Ascending aorta (tissue), 2 donors: ENCODE measurements around the gene ZNF429. TPM values are rescaled to one million over a fixed set of nuclear protein-coding genes. Genes with fewer than 3 reads are reported as not detected.
"Not testable (repeated sequence)": the region's sequence is repeated elsewhere in the genome, so short reads cannot be mapped to it uniquely, and the experiment has no call there.

ENCODE experiments used
- DNase-seq, 2 donors: peaks; one replicate each; pipeline ENCODE4 v3.0.0-alpha.2; 2019; ENCODE audit warnings: low spot score in 2 of 2
- H3K27ac ChIP-seq, 2 donors: fragments of 200-600 bp; sonication (generic); one replicate each; pipeline ENCODE4 v1.5.1; 2016 to 2017; ENCODE audit warnings: mild to moderate bottlenecking in 1 of 2
- H3K27me3 ChIP-seq: fragments of 200-600 bp; sonication (generic); one replicate; pipeline ENCODE4 v1.5.1; 2017
- H3K36me3 ChIP-seq, 2 donors: fragments of 200-600 bp; sonication (generic); one replicate each; pipeline ENCODE4 v1.5.1; 2016
- H3K4me1 ChIP-seq, 2 donors: fragments of 200-600 bp; sonication (generic); one replicate each; pipeline ENCODE4 v1.5.1; 2016 to 2017; ENCODE audit warnings: mild to moderate bottlenecking in 1 of 2
- H3K4me3 ChIP-seq, 2 donors: fragments of 200-600 bp; sonication (generic); one replicate each; pipeline ENCODE4 v1.5.1; 2016 to 2017; ENCODE audit warnings: mild to moderate bottlenecking in 1 of 2
- H3K9me3 ChIP-seq, 2 donors: fragments of 200-600 bp; sonication (generic); one replicate each; pipeline ENCODE4 v1.5.1; 2016
- intact Hi-C: fragments of 100-400 bp; cut with DNase I; formaldehyde crosslinking; loops from one replicate; pipeline ENCODE4 v1.15.1; 2023
- total RNA-seq: library from RNA; depleted of rRNA; stranded (reverse); fragments of >200 nt; gene quantifications from one replicate; pipeline ENCODE4 v1.1.0, GENCODE V29; 2016
- TF ChIP-seq, protein P1 (sequence below), 3 experiments: fragments of 200-600 bp in 2 of 3; fragments of 450-650 bp in 1 of 3; sonication (generic) in 2 of 3; IDR thresholded peaks; one replicate each; pipeline ENCODE4 v1.5.1; 2016 to 2019; ENCODE audit warnings: antibody characterized with exemption in 3 of 3, mild to moderate bottlenecking in 1 of 3, moderate library complexity in 1 of 3

The ZNF429 gene
- total RNA-seq, 1 donor from 2014 or later = 1.9 TPM

DNA sequence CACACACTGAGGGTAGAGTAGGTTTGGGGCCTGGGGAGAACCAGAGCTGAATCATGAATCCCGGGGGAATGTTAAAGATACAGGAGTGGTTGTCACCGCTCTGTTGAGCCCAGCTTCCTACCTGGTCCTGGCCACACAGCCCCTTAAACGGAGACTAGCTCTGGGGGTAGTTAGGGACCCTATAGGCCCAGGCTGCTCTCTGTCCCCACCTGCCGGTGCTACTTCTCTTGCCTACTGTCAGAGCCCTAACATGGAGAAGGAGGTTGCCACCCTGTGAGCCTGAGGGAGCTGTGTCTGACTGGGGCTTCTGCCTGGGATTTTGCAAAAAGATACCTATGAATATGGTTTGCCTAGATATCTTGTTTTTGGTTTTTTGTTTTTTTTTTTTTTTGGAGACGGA is 36.6 kb upstream of the ZNF429 start:
- intact Hi-C loops = no loop called here
- H3K4me1 ChIP-seq = no peaks in the 10 kb centered on the region
- no peak overlapping the region for H3K4me3 ChIP-seq
- no peaks in the 10 kb centered on the region for H3K27me3 ChIP-seq
- no peaks in the 10 kb centered on the region for H3K36me3 ChIP-seq
- no peaks in the 10 kb centered on the region for H3K9me3 ChIP-seq
- TF ChIP-seq, protein P1, sequence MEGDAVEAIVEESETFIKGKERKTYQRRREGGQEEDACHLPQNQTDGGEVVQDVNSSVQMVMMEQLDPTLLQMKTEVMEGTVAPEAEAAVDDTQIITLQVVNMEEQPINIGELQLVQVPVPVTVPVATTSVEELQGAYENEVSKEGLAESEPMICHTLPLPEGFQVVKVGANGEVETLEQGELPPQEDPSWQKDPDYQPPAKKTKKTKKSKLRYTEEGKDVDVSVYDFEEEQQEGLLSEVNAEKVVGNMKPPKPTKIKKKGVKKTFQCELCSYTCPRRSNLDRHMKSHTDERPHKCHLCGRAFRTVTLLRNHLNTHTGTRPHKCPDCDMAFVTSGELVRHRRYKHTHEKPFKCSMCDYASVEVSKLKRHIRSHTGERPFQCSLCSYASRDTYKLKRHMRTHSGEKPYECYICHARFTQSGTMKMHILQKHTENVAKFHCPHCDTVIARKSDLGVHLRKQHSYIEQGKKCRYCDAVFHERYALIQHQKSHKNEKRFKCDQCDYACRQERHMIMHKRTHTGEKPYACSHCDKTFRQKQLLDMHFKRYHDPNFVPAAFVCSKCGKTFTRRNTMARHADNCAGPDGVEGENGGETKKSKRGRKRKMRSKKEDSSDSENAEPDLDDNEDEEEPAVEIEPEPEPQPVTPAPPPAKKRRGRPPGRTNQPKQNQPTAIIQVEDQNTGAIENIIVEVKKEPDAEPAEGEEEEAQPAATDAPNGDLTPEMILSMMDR (IDR thresholded peaks at IDR 0.05) = no peak
- no peak overlapping the region for H3K27ac ChIP-seq
- no peak for DNase-seq

- Histone ChIP-seq H3K36me3 (no peaks in the 10 kb centered on the region), H3K27ac (no peak overlapping the region), H3K9me3 (no peaks in the 10 kb centered on the region), H3K4me3 (no peak overlapping the region), H3K4me1 (peaks cover 0 to 4% of the 10 kb centered on the region in 2 donors), H3K27me3 (no peaks in the 10 kb centered on the region)
- TF ChIP-seq, protein P1 (IDR thresholded peaks at IDR 0.05) = no peak
- no peak for DNase-seq
- intact Hi-C loops = no loop called here
Observed at GRCh38 chr19:21472507-21472906, 32.9 kb upstream of the ZNF429 start.

GRCh38 chr19:21474671-21475181 is 30.7 kb upstream of the ZNF429 start:
- no peaks in the 10 kb centered on the region for H3K36me3 ChIP-seq
- intact Hi-C loops = no loop called here
- H3K4me1 ChIP-seq = peaks cover 0 to 4% of the 10 kb centered on the region in 2 donors
- H3K27ac ChIP-seq = no peak overlapping the region
- H3K4me3 ChIP-seq = peak overlapping the region; percentile 48 to 71
- TF ChIP-seq, protein P1 (IDR thresholded peaks at IDR 0.05) = no peak
- DNase-seq = peak; percentile 25 to 84
- H3K9me3 ChIP-seq = no peaks in the 10 kb centered on the region
- no peaks in the 10 kb centered on the region for H3K27me3 ChIP-seq

DNA sequence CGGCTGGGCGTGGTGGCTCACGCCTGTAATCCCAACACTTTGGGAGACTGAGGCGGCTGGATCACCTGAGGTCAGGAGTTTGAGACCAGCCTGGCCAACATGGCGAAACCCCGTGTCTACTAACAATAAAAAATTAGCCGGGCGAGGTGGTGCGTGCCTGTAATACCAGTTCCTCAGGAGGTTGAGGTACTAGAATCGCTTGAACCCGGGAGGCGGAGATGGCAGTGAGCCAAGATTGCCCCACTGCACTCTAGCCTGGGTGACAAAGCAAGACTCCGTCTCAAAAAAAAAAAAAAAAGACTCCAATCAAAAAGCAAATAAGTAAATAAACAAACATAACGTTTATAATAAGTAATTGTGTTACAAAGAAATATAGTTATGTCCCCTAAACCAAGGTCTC is 23.0 kb upstream of the ZNF429 start:
- not testable (repeated sequence) for H3K4me1 ChIP-seq, H3K36me3 ChIP-seq, H3K27me3 ChIP-seq, H3K4me3 ChIP-seq, DNase-seq, H3K9me3 ChIP-seq
- intact Hi-C loops = loop anchor here (5.0 kb wide), 3 partner anchors 45 to 280 kb away; no protein-coding TSS in a partner anchor
- H3K27ac ChIP-seq = peak overlapping the region in 1 of 2 donors; percentile 65

DNA sequence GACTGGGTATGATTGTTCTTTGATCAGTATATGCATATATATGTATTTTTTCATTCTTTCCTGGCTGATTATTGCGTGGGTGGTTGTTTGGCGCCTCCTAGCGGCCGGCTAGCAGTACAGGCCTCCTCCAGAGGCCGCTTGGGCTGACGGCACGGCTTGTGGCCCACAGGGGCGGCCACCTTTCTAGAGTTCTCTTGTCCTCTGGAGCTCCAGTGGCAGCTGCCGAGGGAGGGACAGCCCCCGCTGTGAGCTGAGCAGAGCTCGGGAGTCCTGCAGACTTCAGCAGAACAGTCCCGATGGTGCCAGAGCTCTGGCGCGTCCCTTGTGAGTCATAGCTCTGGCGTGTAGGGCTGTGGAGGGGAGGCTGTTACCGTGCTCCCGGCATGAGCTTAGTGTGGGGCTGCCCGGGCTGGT is 22.5 kb upstream of the ZNF429 start:
- Histone ChIP-seq H3K27ac (peak overlapping the region; percentile 30 to 65), H3K4me3 (peak overlapping the region in 1 of 2 donors; percentile 25), H3K27me3 (no peaks in the 10 kb centered on the region), H3K36me3 (no peaks in the 10 kb centered on the region), H3K4me1 (no peaks in the 10 kb centered on the region), H3K9me3 (no peaks in the 10 kb centered on the region)
- TF ChIP-seq, protein P1 (IDR thresholded peaks at IDR 0.05) = peak; percentile 76 to 89 (median 89)
- peak; percentile 26 to 88 for DNase-seq
- intact Hi-C loops = loop anchor here (5.0 kb wide), 3 partner anchors 46 to 281 kb away; no protein-coding TSS in a partner anchor

- peak overlapping the region; percentile 30 to 65 for H3K27ac ChIP-seq
- H3K9me3 ChIP-seq = no peaks in the 10 kb centered on the region
- H3K36me3 ChIP-seq = no peaks in the 10 kb centered on the region
- H3K27me3 ChIP-seq = no peaks in the 10 kb centered on the region
- H3K4me1 ChIP-seq = no peaks in the 10 kb centered on the region
- intact Hi-C loops = loop anchor here (5.0 kb wide), 3 partner anchors 46 to 281 kb away; no protein-coding TSS in a partner anchor
- peak in 1 of 2 donors; percentile 69 for DNase-seq
- TF ChIP-seq, protein P1 (IDR thresholded peaks at IDR 0.05) = peak; percentile 38 to 64 (median 61)
- peak overlapping the region in 1 of 2 donors; percentile 25 for H3K4me3 ChIP-seq
Observed at GRCh38 chr19:21483589-21484170, 21.7 kb upstream of the ZNF429 start.
